ENCODE results near the gene WDR1. TPM values are rescaled to one million over a fixed set of nuclear protein-coding genes. Genes with fewer than 3 reads are reported as not detected.

Gene WDR1
- total RNA-seq, 2 experiments from 2014 or later: 77.6 to 152 TPM

- no peak for TF ChIP-seq CTCF (conservative IDR thresholded peaks at IDR 0.05; ENCODE audit: low read length)
- TF ChIP-seq EZH2phosphoT487 (IDR thresholded peaks at IDR 0.05; ENCODE audit: borderline replicate concordance, low read depth, low read length): no peak
- no peak overlapping the region for H3K4me3 ChIP-seq (ENCODE audit: low read depth, low read length, poor library complexity, severe bottlenecking)
- no peak for DNase-seq (ENCODE audit: low spot score)
- H4K20me1 ChIP-seq (ENCODE audit: insufficient read depth, low read length): no peaks in the 10 kb centered on the region
- no peaks in the 10 kb centered on the region for H3K4me1 ChIP-seq (ENCODE audit: insufficient read depth, low read length, poor library complexity, severe bottlenecking)
- H3K9me3 ChIP-seq (ENCODE audit: low read length): no peaks in the 10 kb centered on the region
- H3K79me2 ChIP-seq (ENCODE audit: insufficient read depth, low read depth, low read length): no peaks in the 10 kb centered on the region
- H3K4me2 ChIP-seq (ENCODE audit: low read length): no peak overlapping the region
- no peak overlapping the region for H2AFZ ChIP-seq (ENCODE audit: low read length)
- intact Hi-C loops (cut with micrococcal nuclease; ENCODE audit: unreplicated experiment): no loop called here
- H3K27ac ChIP-seq (ENCODE audit: low read depth, low read length, poor library complexity, severe bottlenecking): no peak overlapping the region
- no peaks in the 10 kb centered on the region for H3K9me2 ChIP-seq (ENCODE audit: insufficient read depth, low read length)
- no TSS peak for BruUV-seq (replicated peaks)
- ChIA-PET CTCF (ENCODE audit: unreplicated experiment) (interaction anchor here (1.0 kb wide), 1 partner anchor 24 kb away, joined by 4 read pairs; no protein-coding TSS in a partner anchor), POLR2A (interaction anchor here (0.9 kb wide), 1 partner anchor 8 kb away, joined by 3 read pairs; no protein-coding TSS in a partner anchor)
- H3K36me3 ChIP-seq (ENCODE audit: insufficient read depth, low read length): no peaks in the 10 kb centered on the region
Measured at GRCh38 chr4:10140866-10141759, 24.5 kb upstream of the WDR1 start.

DNA sequence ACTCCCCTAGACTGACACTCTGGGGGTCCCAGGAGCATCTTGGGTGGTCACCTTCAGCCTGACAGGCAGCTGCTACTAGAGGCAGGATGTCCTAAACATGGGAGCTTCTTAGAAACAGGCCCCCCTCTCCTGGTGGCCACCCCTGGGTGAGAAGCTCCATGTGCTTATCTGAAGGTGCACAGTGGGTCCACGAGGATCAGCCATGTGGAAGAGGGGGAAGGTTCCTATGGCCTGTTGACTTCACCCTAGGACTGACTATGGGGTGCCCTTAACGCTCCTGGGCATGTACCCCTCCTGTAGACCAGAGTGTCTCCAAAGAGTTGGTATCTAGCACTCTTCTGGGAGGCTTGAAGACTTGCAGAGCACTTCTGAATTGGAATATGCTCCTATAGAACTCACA, 22.9 kb upstream of the WDR1 start:
- no peak overlapping the region for H2AFZ ChIP-seq (ENCODE audit: low read length)
- BruUV-seq (replicated peaks): no TSS peak
- H3K79me2 ChIP-seq (ENCODE audit: insufficient read depth, low read depth, low read length): no peaks in the 10 kb centered on the region
- no peaks in the 10 kb centered on the region for H3K9me2 ChIP-seq (ENCODE audit: insufficient read depth, low read length)
- TF ChIP-seq EZH2phosphoT487 (IDR thresholded peaks at IDR 0.05; ENCODE audit: borderline replicate concordance, low read depth, low read length) (no peak), CTCF (conservative IDR thresholded peaks at IDR 0.05; ENCODE audit: low read length) (no peak)
- H3K36me3 ChIP-seq (ENCODE audit: insufficient read depth, low read length): no peaks in the 10 kb centered on the region
- H3K4me1 ChIP-seq (ENCODE audit: insufficient read depth, low read length, poor library complexity, severe bottlenecking): no peaks in the 10 kb centered on the region
- no peak overlapping the region for H3K27ac ChIP-seq (ENCODE audit: low read depth, low read length, poor library complexity, severe bottlenecking)
- ChIA-PET CTCF (ENCODE audit: unreplicated experiment) (interaction anchor here (0.6 kb wide), 1 partner anchor 20 kb away, joined by 4 read pairs; no protein-coding TSS in a partner anchor), POLR2A (no interaction called here)
- intact Hi-C loops (cut with micrococcal nuclease; ENCODE audit: unreplicated experiment): no loop called here
- no peak for DNase-seq (ENCODE audit: low spot score)
- no peak overlapping the region for H3K4me3 ChIP-seq (ENCODE audit: low read depth, low read length, poor library complexity, severe bottlenecking)
- no peaks in the 10 kb centered on the region for H3K9me3 ChIP-seq (ENCODE audit: low read length)
- H4K20me1 ChIP-seq (ENCODE audit: insufficient read depth, low read length): no peaks in the 10 kb centered on the region
- no peak overlapping the region for H3K4me2 ChIP-seq (ENCODE audit: low read length)

GRCh38 chr4:10135260-10135659, 18.7 kb upstream of the WDR1 start:
- ChIA-PET CTCF (ENCODE audit: unreplicated experiment) (no interaction called here), POLR2A (no interaction called here)
- BruUV-seq (replicated peaks): no TSS peak
- H3K4me1 ChIP-seq (ENCODE audit: insufficient read depth, low read length, poor library complexity, severe bottlenecking): no peaks in the 10 kb centered on the region
- H2AFZ ChIP-seq (ENCODE audit: low read length): no peak overlapping the region
- no peak overlapping the region for H3K27ac ChIP-seq (ENCODE audit: low read depth, low read length, poor library complexity, severe bottlenecking)
- H3K79me2 ChIP-seq (ENCODE audit: insufficient read depth, low read depth, low read length): no peaks in the 10 kb centered on the region
- intact Hi-C loops (cut with micrococcal nuclease; ENCODE audit: unreplicated experiment): no loop called here
- no peak overlapping the region for H3K4me2 ChIP-seq (ENCODE audit: low read length)
- DNase-seq (ENCODE audit: low spot score): no peak
- H3K36me3 ChIP-seq (ENCODE audit: insufficient read depth, low read length): no peaks in the 10 kb centered on the region
- no peaks in the 10 kb centered on the region for H4K20me1 ChIP-seq (ENCODE audit: insufficient read depth, low read length)
- H3K4me3 ChIP-seq (ENCODE audit: low read depth, low read length, poor library complexity, severe bottlenecking): no peak overlapping the region
- H3K9me2 ChIP-seq (ENCODE audit: insufficient read depth, low read length): no peaks in the 10 kb centered on the region
- no peaks in the 10 kb centered on the region for H3K9me3 ChIP-seq (ENCODE audit: low read length)
- TF ChIP-seq EZH2phosphoT487 (IDR thresholded peaks at IDR 0.05; ENCODE audit: borderline replicate concordance, low read depth, low read length): no peak
